Hindlimb muscle (tissue), 1 donor: ENCODE data around the gene SNAI1. TPM values are rescaled to one million over a fixed set of nuclear protein-coding genes. Genes with fewer than 3 reads are reported as not detected.
A peak's percentile ranks its signal among the peaks of the same experiment; 100 is the strongest.
"Not testable (repeated sequence)": the region's sequence is repeated elsewhere in the genome, so short reads cannot be mapped to it uniquely, and the experiment has no call there.

Experiments
- DNase-seq: peaks from one replicate; pipeline ENCODE4 v3.0.0-alpha.2; 2013
- polyA plus RNA-seq: library from polyadenylated mRNA; unstranded; fragments of 120-200 nt; gene quantifications from one replicate; pipeline ENCODE4 v1.2.1, GENCODE V29; 2013; ENCODE audit not compliant: insufficient read length

SNAI1 gene
- polyA plus RNA-seq, 1 donor: 11.9 TPM

- no peak for DNase-seq
Measured at GRCh38 chr20:49964964-49965780, 17.6 kb upstream of the SNAI1 start.

GRCh38 chr20:49965781-49966305 is 16.9 kb upstream of the SNAI1 start:
- DNase-seq: no peak

GRCh38 chr20:49966861-49967260 is 15.9 kb upstream of the SNAI1 start:
- DNase-seq: no peak

GRCh38 chr20:49969234-49969633 is 13.5 kb upstream of the SNAI1 start:
- no peak for DNase-seq

- DNase-seq: no peak
Measured at GRCh38 chr20:49969946-49970345, 12.8 kb upstream of the SNAI1 start.

- DNase-seq: no peak
Measured at GRCh38 chr20:49970498-49970897, 12.3 kb upstream of the SNAI1 start.

- DNase-seq: no peak
Measured at GRCh38 chr20:49973981-49974380, 8.8 kb upstream of the SNAI1 start.

GRCh38 chr20:49976542-49976941 is 6.2 kb upstream of the SNAI1 start:
- no peak for DNase-seq

GRCh38 chr20:49977740-49978139 is 5.0 kb upstream of the SNAI1 start:
- not testable (repeated sequence) for DNase-seq

GRCh38 chr20:49978685-49979029 is 4.1 kb upstream of the SNAI1 start:
- DNase-seq: no peak

- DNase-seq: peak; percentile 58
Measured at GRCh38 chr20:49979030-49979832, 3.5 kb upstream of the SNAI1 start.

- DNase-seq: no peak
Measured at GRCh38 chr20:49980140-49981008, 2.4 kb upstream of the SNAI1 start.

GRCh38 chr20:49981218-49982071 is 1.3 kb upstream of the SNAI1 start:
- no peak for DNase-seq

- DNase-seq: no peak
Measured at GRCh38 chr20:49982072-49982345, 771 bp upstream of the SNAI1 start.

GRCh38 chr20:49983123-49983847 is 505 bp downstream of the SNAI1 start:
- DNase-seq: no peak

GRCh38 chr20:49983848-49984408 is 1.1 kb downstream of the SNAI1 start:
- DNase-seq: no peak

- DNase-seq: no peak
Measured at GRCh38 chr20:49984426-49985153, 1.8 kb downstream of the SNAI1 start.

GRCh38 chr20:49985157-49985556 is 2.4 kb downstream of the SNAI1 start:
- no peak for DNase-seq

- no peak for DNase-seq
Measured at GRCh38 chr20:49985617-49986016, 2.8 kb downstream of the SNAI1 start.

GRCh38 chr20:49986049-49986448 is 3.3 kb downstream of the SNAI1 start:
- no peak for DNase-seq
